Measurements from ENCODE around the gene PTPRA.

DNA sequence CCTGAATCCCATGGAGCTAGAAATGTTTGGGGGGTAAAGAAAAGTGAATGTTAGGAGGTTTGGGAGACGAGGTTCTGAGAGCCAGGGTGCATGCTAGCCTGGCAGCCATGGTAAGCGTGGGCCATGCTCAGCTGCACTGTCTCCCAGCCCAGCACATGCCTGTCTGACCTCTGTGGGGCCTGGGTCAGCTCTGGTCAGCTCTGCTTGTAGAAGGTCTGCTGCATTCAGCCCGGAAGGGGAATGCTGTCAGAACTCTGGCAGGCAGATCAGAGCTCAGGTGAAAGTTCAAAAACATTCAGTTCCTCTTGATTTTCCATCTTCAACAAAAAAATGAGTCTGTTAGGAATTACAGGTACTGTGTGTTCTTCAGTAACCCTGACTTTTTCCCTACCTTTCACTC lies 164.4 kb downstream of the PTPRA start:
- TF ChIP-seq, protein P1, sequence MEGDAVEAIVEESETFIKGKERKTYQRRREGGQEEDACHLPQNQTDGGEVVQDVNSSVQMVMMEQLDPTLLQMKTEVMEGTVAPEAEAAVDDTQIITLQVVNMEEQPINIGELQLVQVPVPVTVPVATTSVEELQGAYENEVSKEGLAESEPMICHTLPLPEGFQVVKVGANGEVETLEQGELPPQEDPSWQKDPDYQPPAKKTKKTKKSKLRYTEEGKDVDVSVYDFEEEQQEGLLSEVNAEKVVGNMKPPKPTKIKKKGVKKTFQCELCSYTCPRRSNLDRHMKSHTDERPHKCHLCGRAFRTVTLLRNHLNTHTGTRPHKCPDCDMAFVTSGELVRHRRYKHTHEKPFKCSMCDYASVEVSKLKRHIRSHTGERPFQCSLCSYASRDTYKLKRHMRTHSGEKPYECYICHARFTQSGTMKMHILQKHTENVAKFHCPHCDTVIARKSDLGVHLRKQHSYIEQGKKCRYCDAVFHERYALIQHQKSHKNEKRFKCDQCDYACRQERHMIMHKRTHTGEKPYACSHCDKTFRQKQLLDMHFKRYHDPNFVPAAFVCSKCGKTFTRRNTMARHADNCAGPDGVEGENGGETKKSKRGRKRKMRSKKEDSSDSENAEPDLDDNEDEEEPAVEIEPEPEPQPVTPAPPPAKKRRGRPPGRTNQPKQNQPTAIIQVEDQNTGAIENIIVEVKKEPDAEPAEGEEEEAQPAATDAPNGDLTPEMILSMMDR (conservative IDR thresholded peaks at IDR 0.05; ENCODE audit: low read length) = no peak
- TF ChIP-seq EZH2phosphoT487 (IDR thresholded peaks at IDR 0.05; ENCODE audit: borderline replicate concordance, low read depth, low read length) = no peak
